Endothelial cell of umbilical vein (primary cell): Measurements from ENCODE around the gene ZDBF2. TPM values are rescaled to one million over a fixed set of nuclear protein-coding genes. Genes with fewer than 3 reads are reported as not detected.
"Not testable (repeated sequence)": the region's sequence is repeated elsewhere in the genome, so short reads cannot be mapped to it uniquely, and the experiment has no call there.

Experiments used
- BruUV-seq: library from RNA; stranded (reverse); fragments of 400-500 nt; replicated peaks from 2 replicates; lab custom pipeline; 2021; lab: Mats Ljungman, UMichigan
- CTCF ChIA-PET: fragments of 300-600, 350-600 bp; sonication (Branson Sonifier 250); formaldehyde crosslinking; loops from one replicate; lab custom pipeline; 2021; ENCODE audit warnings: antibody characterized with exemption, inconsistent platforms; lab: Charles Lee
- POLR2A ChIA-PET: fragments of 300-600, 350-600 bp; sonication (Branson Sonifier 250); formaldehyde crosslinking; loops from one replicate; lab custom pipeline; 2021; ENCODE audit warnings: antibody characterized with exemption, inconsistent platforms; lab: Charles Lee
- DNase-seq: peaks from one replicate; pipeline ENCODE4 v3.0.0-alpha.2; 2011; ENCODE audit warnings: low read depth, low spot score
- FAIRE-seq: peaks from 2 replicates; lab custom pipeline; 2011; peaks lifted over from hg19 to GRCh38; lab: Jason Lieb, UNC
- H2AFZ ChIP-seq: 2 replicates; pipeline ENCODE4 v1.6.0; 2012; ENCODE audit warnings: low read depth, low read length, control low read depth, inconsistent platforms
- H3K27ac ChIP-seq: 2 replicates; pipeline ENCODE4 v1.5.1; 2011; ENCODE audit warnings: low read depth, mild to moderate bottlenecking, control low read depth, low read length, moderate library complexity; ENCODE audit not compliant: insufficient read depth
- H3K27me3 ChIP-seq, 2 experiments: 2 replicates each; pipeline versions ENCODE4 v1.6.0 to v1.6.1; 2011; ENCODE audit warnings: low read length in 2 of 2, mixed read lengths in 1 of 2; ENCODE audit not compliant: control insufficient read depth in 2 of 2, insufficient read depth in 2 of 2
- H3K36me3 ChIP-seq, 2 experiments: 2 replicates in 1 of 2; 3 replicates in 1 of 2; pipeline ENCODE4 v1.5.1; 2011; ENCODE audit warnings: low read length in 2 of 2, mild to moderate bottlenecking in 1 of 2, moderate library complexity in 1 of 2; ENCODE audit not compliant: control insufficient read depth in 2 of 2, insufficient read depth in 2 of 2; ENCODE audit errors: extremely low read depth in 1 of 2
- H3K4me1 ChIP-seq: 3 replicates; pipeline ENCODE4 v1.5.1; 2011; ENCODE audit warnings: mild to moderate bottlenecking, low read length; ENCODE audit not compliant: control insufficient read depth, insufficient read depth; ENCODE audit errors: extremely low read depth
- H3K4me2 ChIP-seq: 2 replicates; pipeline ENCODE4 v1.6.1; 2011; ENCODE audit warnings: low read length, control low read depth, mixed read lengths; ENCODE audit not compliant: insufficient read depth
- H3K4me3 ChIP-seq, 3 experiments: fragments of 200-600 bp in 1 of 3; sonication (generic), shearing (Covaris generic) in 1 of 3; replicated peaks in 1 of 3; 2 replicates each; pipeline ENCODE4 v1.5.1; 2011 to 2016; ENCODE audit warnings: control low read depth in 3 of 3, low read length in 3 of 3, mild to moderate bottlenecking in 2 of 3, inconsistent platforms in 1 of 3, low read depth in 1 of 3, moderate library complexity in 1 of 3; ENCODE audit not compliant: insufficient read depth in 1 of 3
- H3K79me2 ChIP-seq: 2 replicates; pipeline ENCODE4 v1.6.0; 2012; ENCODE audit warnings: low read length, inconsistent platforms; ENCODE audit not compliant: control insufficient read depth, insufficient read depth
- H3K9ac ChIP-seq: replicated peaks from 2 replicates; pipeline ENCODE3; 2011; ENCODE audit warnings: low read length, control low read depth; ENCODE audit not compliant: insufficient read depth; ENCODE audit errors: extremely low read depth
- H3K9me1 ChIP-seq: replicated peaks from 3 replicates; pipeline ENCODE4 v1.6.0; 2011; ENCODE audit warnings: mild to moderate bottlenecking, low read length; ENCODE audit not compliant: control insufficient read depth, insufficient read depth; ENCODE audit errors: extremely low read depth
- H3K9me3 ChIP-seq: replicated peaks from 2 replicates; pipeline ENCODE4 v1.5.1; 2012; ENCODE audit warnings: low read length, inconsistent platforms; ENCODE audit not compliant: control insufficient read depth, insufficient read depth
- H4K20me1 ChIP-seq: replicated peaks from 2 replicates; pipeline ENCODE3; 2011; ENCODE audit warnings: mild to moderate bottlenecking, low read length; ENCODE audit not compliant: control insufficient read depth, insufficient read depth; ENCODE audit errors: extremely low read depth
- EZH2 ChIP-seq: IDR thresholded peaks from 2 replicates; pipeline ENCODE4 v1.6.1; 2012; ENCODE audit warnings: borderline replicate concordance, low read depth, mild to moderate bottlenecking, moderate library complexity, low read length, inconsistent platforms; ENCODE audit not compliant: severe bottlenecking
- FOS ChIP-seq: IDR thresholded peaks from 2 replicates; pipeline ENCODE4 v1.6.1; 2011; ENCODE audit warnings: mild to moderate bottlenecking, low read length, moderate library complexity, borderline replicate concordance; ENCODE audit not compliant: insufficient read depth
- GATA2 ChIP-seq: IDR thresholded peaks from 2 replicates; pipeline ENCODE4 v1.7.0; 2011; ENCODE audit warnings: low read depth, mild to moderate bottlenecking, moderate library complexity, mixed read lengths, low read length; ENCODE audit not compliant: insufficient read length, insufficient read depth
- JUN ChIP-seq: IDR thresholded peaks from 2 replicates; pipeline ENCODE4 v1.6.1; 2011; ENCODE audit warnings: borderline replicate concordance, low read depth; ENCODE audit not compliant: insufficient read length, insufficient read depth
- MYC ChIP-seq: IDR thresholded peaks from one replicate; pipeline ENCODE4 v1.6.1; 2011; ENCODE audit warnings: mild to moderate bottlenecking, low read depth, low read length
- POLR2A ChIP-seq: IDR thresholded peaks from 2 replicates; pipeline ENCODE4 v1.6.1; 2012; ENCODE audit warnings: low read depth, mild to moderate bottlenecking, control low read depth, low read length
- POLR2AphosphoS5 ChIP-seq: IDR thresholded peaks from 2 replicates; pipeline ENCODE4 v1.6.1; 2012; ENCODE audit warnings: low read depth, mild to moderate bottlenecking, control low read depth, low read length, moderate library complexity; ENCODE audit not compliant: insufficient read depth
- dilution Hi-C: fragments of 300-500 bp; cut with MboI; formaldehyde crosslinking; loops from one replicate; pipeline ENCODE4 v1.15.0; 2019; ENCODE audit warnings: low sequenced_read_pairs; ENCODE audit not compliant: extremely low pct_ligation_motif_present
- intact Hi-C: fragments of 100-400 bp; cut with micrococcal nuclease; formaldehyde crosslinking; loops from one replicate; pipeline ENCODE4 v1.10.0; 2022
- polyA plus RNA-seq, 4 experiments: library from polyadenylated mRNA; depleted of rRNA in 3 of 4; stranded (reverse) in 3 of 4; unstranded in 1 of 4; fragments of >200 nt; gene quantifications; 2 replicates each; pipeline versions ENCODE4 v1.2.1 to v1.2.3, GENCODE V29; 2011 to 2012; ENCODE audit warnings: missing spikeins in 1 of 4
- total RNA-seq: library from RNA; stranded (reverse); gene quantifications from 2 replicates; pipeline ENCODE4 v1.2.3, GENCODE V29; 2021
- TF ChIP-seq, protein P1 (sequence below): IDR thresholded peaks from 2 replicates; pipeline ENCODE4 v1.6.1; 2011; ENCODE audit not compliant: insufficient read depth, insufficient read length
- TF ChIP-seq, protein P2 (sequence below), 2 donors: IDR thresholded peaks; 1 replicate in 1 of 2; 2 replicates in 1 of 2; pipeline ENCODE4 v1.5.1; 2011; ENCODE audit warnings: low read length in 2 of 2, mild to moderate bottlenecking in 2 of 2, moderate library complexity in 2 of 2, control low read depth in 1 of 2, inconsistent platforms in 1 of 2, low read depth in 1 of 2; ENCODE audit not compliant: insufficient read depth in 1 of 2; ENCODE audit errors: extremely low read depth in 1 of 2

ZDBF2 gene
- total and polyA plus RNA-seq, 2 donors (not counting 3 experiments of a cell fraction or from before 2014, with no cell fraction given), result 1.3 to 9.6 TPM

DNA sequence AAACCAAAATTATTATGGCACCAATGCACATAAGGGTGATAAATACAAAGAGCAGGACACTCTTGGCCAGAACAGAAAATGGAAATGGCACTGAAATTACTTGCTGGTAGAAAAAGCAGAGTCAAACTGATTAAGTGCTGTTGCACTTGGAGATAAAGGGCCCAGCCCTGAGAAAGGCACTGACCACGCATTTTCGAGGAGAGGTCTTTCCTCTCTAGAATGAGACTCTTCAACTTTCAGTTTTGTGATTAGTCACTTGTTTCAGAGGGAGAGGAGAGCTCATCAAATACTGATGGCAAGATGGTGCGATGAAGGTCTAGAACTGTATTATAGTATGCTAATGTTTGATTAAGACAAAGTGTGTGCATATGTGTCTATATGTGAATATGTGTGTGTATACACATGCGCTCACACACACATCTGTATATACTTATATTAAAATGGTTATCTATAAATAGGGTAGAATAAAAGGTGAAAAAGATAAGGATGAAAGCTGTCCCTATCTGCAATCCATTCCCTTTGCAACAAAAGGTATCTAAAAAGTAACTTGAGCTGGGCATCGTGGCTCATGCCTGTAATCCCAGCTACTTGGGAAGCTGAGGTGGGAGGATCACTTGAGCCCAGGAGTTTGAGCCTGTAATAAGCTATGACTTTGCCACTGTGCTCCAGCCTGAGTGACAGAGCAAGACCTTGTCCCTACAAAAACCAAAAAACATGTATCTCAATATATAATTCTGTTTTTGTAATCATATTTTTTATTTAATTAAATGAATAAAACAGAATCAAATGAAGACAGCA lies 48.8 kb upstream of the ZDBF2 start:
- Histone ChIP-seq H3K9ac (no peak overlapping the region), H3K4me1 (no peaks in the 10 kb centered on the region), H3K9me1 (no peaks in the 10 kb centered on the region), H3K27ac (no peak overlapping the region), H3K4me2 (no peak overlapping the region), H3K27me3 (no peaks in the 10 kb centered on the region), H3K9me3 (no peaks in the 10 kb centered on the region), H3K79me2 (no peaks in the 10 kb centered on the region), H3K36me3 (no peaks in the 10 kb centered on the region), H2AFZ (no peak overlapping the region), H4K20me1 (no peaks in the 10 kb centered on the region), H3K4me3 (no peak overlapping the region)
- TF ChIP-seq FOS (no peak), EZH2 (no peak), POLR2AphosphoS5 (no peak), JUN (no peak), MYC (no peak), POLR2A (no peak), GATA2 (no peak)
- TF ChIP-seq, protein P1, sequence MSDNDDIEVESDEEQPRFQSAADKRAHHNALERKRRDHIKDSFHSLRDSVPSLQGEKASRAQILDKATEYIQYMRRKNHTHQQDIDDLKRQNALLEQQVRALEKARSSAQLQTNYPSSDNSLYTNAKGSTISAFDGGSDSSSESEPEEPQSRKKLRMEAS, result no peak
- TF ChIP-seq, protein P2, sequence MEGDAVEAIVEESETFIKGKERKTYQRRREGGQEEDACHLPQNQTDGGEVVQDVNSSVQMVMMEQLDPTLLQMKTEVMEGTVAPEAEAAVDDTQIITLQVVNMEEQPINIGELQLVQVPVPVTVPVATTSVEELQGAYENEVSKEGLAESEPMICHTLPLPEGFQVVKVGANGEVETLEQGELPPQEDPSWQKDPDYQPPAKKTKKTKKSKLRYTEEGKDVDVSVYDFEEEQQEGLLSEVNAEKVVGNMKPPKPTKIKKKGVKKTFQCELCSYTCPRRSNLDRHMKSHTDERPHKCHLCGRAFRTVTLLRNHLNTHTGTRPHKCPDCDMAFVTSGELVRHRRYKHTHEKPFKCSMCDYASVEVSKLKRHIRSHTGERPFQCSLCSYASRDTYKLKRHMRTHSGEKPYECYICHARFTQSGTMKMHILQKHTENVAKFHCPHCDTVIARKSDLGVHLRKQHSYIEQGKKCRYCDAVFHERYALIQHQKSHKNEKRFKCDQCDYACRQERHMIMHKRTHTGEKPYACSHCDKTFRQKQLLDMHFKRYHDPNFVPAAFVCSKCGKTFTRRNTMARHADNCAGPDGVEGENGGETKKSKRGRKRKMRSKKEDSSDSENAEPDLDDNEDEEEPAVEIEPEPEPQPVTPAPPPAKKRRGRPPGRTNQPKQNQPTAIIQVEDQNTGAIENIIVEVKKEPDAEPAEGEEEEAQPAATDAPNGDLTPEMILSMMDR (IDR thresholded peaks at IDR 0.05; ENCODE audit: extremely low read depth in 1 of 2, insufficient read depth in 1 of 2, low read depth in 1 of 2, low read length in 2 of 2), result no peak
- CTCF ChIA-PET, result no interaction called here
- dilution Hi-C loops (no loop called here), intact Hi-C loops (no loop called here)
- POLR2A ChIA-PET, result no interaction called here
- FAIRE-seq (no peak), DNase-seq (no peak)
- no TSS peak for BruUV-seq

DNA sequence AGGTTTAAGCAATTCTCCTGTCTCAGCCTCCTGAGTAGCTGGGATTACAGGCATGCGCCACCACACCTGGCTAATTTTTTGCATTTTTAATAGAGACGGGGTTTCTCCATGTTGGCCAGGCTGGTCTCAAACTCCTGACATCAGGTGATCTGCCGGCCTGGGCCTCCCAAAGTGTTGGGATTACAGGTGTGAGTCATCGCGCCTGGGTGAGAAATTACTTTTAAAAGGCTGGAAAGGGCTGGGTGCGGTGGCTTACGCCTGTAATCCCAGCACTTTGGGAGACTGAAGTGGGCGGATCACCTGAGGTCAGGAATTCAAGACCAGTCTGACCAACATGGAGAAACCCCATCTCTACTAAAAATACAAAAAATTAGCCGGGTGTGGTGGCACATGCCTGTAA lies 45.8 kb upstream of the ZDBF2 start:
- H3K9me3 ChIP-seq, CTCF ChIA-PET, H2AFZ ChIP-seq, H3K27ac ChIP-seq, FAIRE-seq, H4K20me1 ChIP-seq, H3K4me2 ChIP-seq, DNase-seq, H3K9ac ChIP-seq, H3K4me3 ChIP-seq, H3K79me2 ChIP-seq, H3K36me3 ChIP-seq, intact Hi-C loops, POLR2A ChIA-PET, H3K27me3 ChIP-seq, dilution Hi-C loops, H3K4me1 ChIP-seq, H3K9me1 ChIP-seq, BruUV-seq: not testable (repeated sequence)
